ENCODE measurements around the gene AASDH. TPM values are rescaled to one million over a fixed set of nuclear protein-coding genes. Genes with fewer than 3 reads are reported as not detected.

AASDH gene
- total RNA-seq, 4 donors from 2014 or later: 4.6 to 10.7 (median 7.0) TPM

GRCh38 chr4:56315041-56315440 is 72.2 kb downstream of the AASDH start:
- Histone ChIP-seq H3K27me3 (no peaks in the 10 kb centered on the region), H3K4me1 (no peaks in the 10 kb centered on the region), H3K36me3 (no peaks in the 10 kb centered on the region), H3K27ac (no peak overlapping the region), H3K9me3 (no peaks in the 10 kb centered on the region), H3K4me3 (no peak overlapping the region)
- no peak for TF ChIP-seq CTCF (IDR thresholded peaks at IDR 0.05)
- intact Hi-C loops (cut with DNase I): no loop called here
- WGBS, 2 donors: 86 to 94% methylated on average over 5 of the region's 29 CpGs
- no peak for DNase-seq

GRCh38 chr4:56314207-56314915 is 72.9 kb downstream of the AASDH start:
- intact Hi-C loops (cut with DNase I): no loop called here
- Histone ChIP-seq H3K27ac (no peak overlapping the region), H3K36me3 (no peaks in the 10 kb centered on the region), H3K4me3 (no peak overlapping the region), H3K9me3 (no peaks in the 10 kb centered on the region), H3K27me3 (no peaks in the 10 kb centered on the region), H3K4me1 (no peaks in the 10 kb centered on the region)
- WGBS, 2 donors: 92 to 94% methylated on average over 50 of the region's 50 CpGs
- DNase-seq: no peak
- TF ChIP-seq POLR2A (IDR thresholded peaks at IDR 0.05) (no peak), CTCF (IDR thresholded peaks at IDR 0.05) (no peak)

GRCh38 chr4:56313132-56313531 is 74.2 kb downstream of the AASDH start:
- H3K27me3 ChIP-seq: no peaks in the 10 kb centered on the region
- 95 to 99% methylated on average over 8 to 10 of the region's 12 CpGs for WGBS, 2 donors
- no peaks in the 10 kb centered on the region for H3K36me3 ChIP-seq
- no peak overlapping the region for H3K4me3 ChIP-seq
- no peaks in the 10 kb centered on the region for H3K4me1 ChIP-seq
- no peak for DNase-seq
- H3K27ac ChIP-seq: no peak overlapping the region
- no peaks in the 10 kb centered on the region for H3K9me3 ChIP-seq
- TF ChIP-seq POLR2A (IDR thresholded peaks at IDR 0.05) (no peak), CTCF (IDR thresholded peaks at IDR 0.05) (no peak)
- intact Hi-C loops (cut with DNase I): no loop called here

DNA sequence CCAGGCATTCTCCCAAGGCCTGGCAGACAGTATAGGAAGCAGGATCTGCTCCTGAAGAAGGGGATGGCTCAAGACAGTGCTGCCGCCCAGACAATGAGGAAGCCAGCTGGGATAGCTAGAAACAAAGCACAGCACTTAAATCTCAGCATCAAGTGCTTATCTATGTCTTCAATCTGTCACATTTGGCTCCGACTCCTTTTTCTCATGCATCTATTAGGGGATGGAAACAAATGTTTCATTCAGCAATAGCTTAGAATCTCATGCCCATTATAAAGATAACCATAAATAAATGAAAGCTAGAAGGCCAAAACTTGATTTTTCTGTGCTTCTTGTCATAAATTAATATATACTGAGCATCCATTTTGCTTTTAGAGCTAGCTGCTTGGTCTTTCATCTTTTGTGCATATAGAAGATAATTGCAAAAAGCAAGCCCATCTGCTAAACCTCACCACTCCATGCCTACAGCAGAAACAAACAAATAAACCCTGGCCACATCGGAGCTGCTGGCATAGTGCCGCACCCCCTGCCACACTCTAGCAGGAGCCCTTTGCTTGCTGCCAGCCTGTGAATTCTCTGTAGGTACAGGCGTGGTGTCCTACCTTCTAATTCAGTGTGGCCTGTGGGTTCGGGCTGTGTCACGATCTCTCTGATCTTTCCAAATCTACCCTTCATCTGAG is 75.9 kb downstream of the AASDH start:
- Histone ChIP-seq H3K27me3 (no peaks in the 10 kb centered on the region), H3K9me3 (no peaks in the 10 kb centered on the region), H3K27ac (no peak overlapping the region), H3K36me3 (no peaks in the 10 kb centered on the region), H3K4me1 (peaks cover 0 to 4% (median 0%) of the 10 kb centered on the region in 3 donors), H3K4me3 (no peak overlapping the region)
- intact Hi-C loops (cut with DNase I): no loop called here
- no peak for DNase-seq
- 80% methylated on average over 7 of the region's 7 CpGs for WGBS, 2 donors
- TF ChIP-seq CTCF (IDR thresholded peaks at IDR 0.05) (no peak), POLR2A (IDR thresholded peaks at IDR 0.05) (no peak)

DNA sequence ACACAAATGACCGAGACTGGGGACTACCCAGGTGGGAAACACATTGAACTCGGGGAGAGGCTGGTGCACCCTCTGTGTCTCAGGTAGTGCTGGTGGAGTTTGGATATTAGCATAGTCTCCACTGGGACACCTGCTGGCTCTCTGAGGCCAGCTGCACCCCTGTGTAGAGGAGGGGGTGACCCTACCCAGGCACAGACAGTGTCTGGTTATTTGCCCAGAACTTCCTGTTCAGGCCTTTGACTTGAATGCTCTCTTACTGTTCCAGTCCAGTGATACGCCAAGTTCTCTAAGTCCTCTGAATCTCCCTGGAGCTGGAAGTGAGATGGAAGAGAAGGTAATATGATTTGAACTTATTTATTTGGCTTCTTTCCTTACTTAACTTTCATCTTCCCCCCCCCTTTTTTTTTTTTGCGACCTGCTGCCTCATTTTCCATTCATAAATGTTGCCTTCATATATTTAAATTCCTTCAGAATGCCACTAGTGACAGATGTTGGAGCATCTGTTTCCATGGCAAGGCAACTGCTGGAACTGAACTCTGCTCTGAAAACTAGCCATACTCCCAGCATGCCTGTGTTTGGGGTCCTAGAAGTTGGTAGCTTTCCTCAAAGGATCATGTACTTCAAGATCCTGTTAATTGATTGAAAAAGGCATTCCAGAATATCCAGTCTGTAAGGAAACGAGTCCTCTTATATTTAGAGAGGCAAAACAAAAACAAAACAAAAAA is 76.7 kb downstream of the AASDH start:
- DNase-seq: no peak
- no peaks in the 10 kb centered on the region for H3K9me3 ChIP-seq
- 71 to 72% methylated on average over 3 to 4 of the region's 5 CpGs for WGBS, 2 donors
- no peak overlapping the region for H3K27ac ChIP-seq
- no peaks in the 10 kb centered on the region for H3K27me3 ChIP-seq
- H3K36me3 ChIP-seq: no peaks in the 10 kb centered on the region
- TF ChIP-seq CTCF (IDR thresholded peaks at IDR 0.05) (no peak), POLR2A (IDR thresholded peaks at IDR 0.05) (no peak)
- intact Hi-C loops (cut with DNase I): no loop called here
- H3K4me1 ChIP-seq: peaks cover 0 to 4% (median 0%) of the 10 kb centered on the region in 3 donors
- no peak overlapping the region for H3K4me3 ChIP-seq
